H9 (cell line): ENCODE results near the gene SPTBN4. TPM values are rescaled to one million over a fixed set of nuclear protein-coding genes. Genes with fewer than 3 reads are reported as not detected.

ENCODE experiments used
- DNase-seq: peaks from one replicate; pipeline ENCODE4 v3.0.0-alpha.2; 2017
- H2AFZ ChIP-seq: one replicate; pipeline ENCODE4 v1.6.1; 2013; ENCODE audit warnings: mild to moderate bottlenecking, low read length, control low read depth, moderate library complexity
- H2AK5ac ChIP-seq: 2 replicates; pipeline ENCODE4 v1.6.1; 2013; ENCODE audit warnings: low read length, control low read depth, mixed read lengths; ENCODE audit not compliant: insufficient read length
- H2BK120ac ChIP-seq: one replicate; pipeline ENCODE4 v1.6.1; 2013; ENCODE audit warnings: low read depth, mild to moderate bottlenecking, low read length, control low read depth, inconsistent platforms; ENCODE audit not compliant: poor library complexity, severe bottlenecking
- H2BK12ac ChIP-seq: 2 replicates; pipeline ENCODE4 v1.6.1; 2013; ENCODE audit warnings: low read length, control low read depth, mixed read lengths, low read depth; ENCODE audit not compliant: insufficient read length
- H2BK15ac ChIP-seq: 2 replicates; pipeline ENCODE4 v1.6.1; 2013; ENCODE audit warnings: low read depth, low read length, control low read depth
- H2BK20ac ChIP-seq: one replicate; pipeline ENCODE4 v1.6.1; 2013; ENCODE audit warnings: low read depth, mild to moderate bottlenecking, low read length, control low read depth, inconsistent platforms; ENCODE audit not compliant: poor library complexity, severe bottlenecking
- H2BK5ac ChIP-seq: 2 replicates; pipeline ENCODE4 v1.6.1; 2013; ENCODE audit warnings: low read length, control low read depth, mixed read lengths; ENCODE audit not compliant: insufficient read length
- H3K14ac ChIP-seq: 2 replicates; pipeline ENCODE4 v1.6.1; 2013; ENCODE audit warnings: low read length, control low read depth; ENCODE audit not compliant: insufficient read depth
- H3K18ac ChIP-seq: 2 replicates; pipeline ENCODE4 v1.6.1; 2013; ENCODE audit warnings: low read depth, mild to moderate bottlenecking, mixed read lengths, low read length, control low read depth; ENCODE audit not compliant: insufficient read length
- H3K23ac ChIP-seq: 2 replicates; pipeline ENCODE4 v1.6.1; 2013; ENCODE audit warnings: low read length, control low read depth, mixed read lengths, low read depth; ENCODE audit not compliant: insufficient read length
- H3K23me2 ChIP-seq: 2 replicates; pipeline ENCODE4 v1.6.1; 2013; ENCODE audit warnings: low read depth, mild to moderate bottlenecking, mixed read lengths, low read length, control low read depth; ENCODE audit not compliant: insufficient read length, poor library complexity, severe bottlenecking
- H3K27ac ChIP-seq: 2 replicates; pipeline ENCODE4 v1.5.1; 2013; ENCODE audit warnings: low read length, control low read depth, mixed read lengths, low read depth; ENCODE audit not compliant: insufficient read length
- H3K27me3 ChIP-seq: 2 replicates; pipeline ENCODE4 v1.6.1; 2013; ENCODE audit warnings: low read length, control low read depth, inconsistent platforms; ENCODE audit not compliant: insufficient read depth
- H3K4ac ChIP-seq: 2 replicates; pipeline ENCODE4 v1.6.1; 2013; ENCODE audit warnings: low read depth, mild to moderate bottlenecking, control low read depth, inconsistent platforms, low read length, moderate library complexity
- H3K4me1 ChIP-seq: 2 replicates; pipeline ENCODE4 v1.6.1; 2013; ENCODE audit warnings: low read length, control low read depth, inconsistent platforms; ENCODE audit not compliant: insufficient read depth
- H3K4me2 ChIP-seq: 2 replicates; pipeline ENCODE4 v1.6.1; 2013; ENCODE audit warnings: low read length, control low read depth, mixed read lengths; ENCODE audit not compliant: insufficient read length, insufficient read depth
- H3K56ac ChIP-seq: 2 replicates; pipeline ENCODE4 v1.6.1; 2013; ENCODE audit warnings: low read depth, mild to moderate bottlenecking, mixed read lengths, low read length, control low read depth; ENCODE audit not compliant: insufficient read length
- H3K79me1 ChIP-seq: 2 replicates; pipeline ENCODE4 v1.6.1; 2013; ENCODE audit warnings: low read depth, mild to moderate bottlenecking, moderate library complexity, low read length, control low read depth, inconsistent platforms; ENCODE audit not compliant: insufficient read depth, poor library complexity, severe bottlenecking
- H3K79me2 ChIP-seq: 2 replicates; pipeline ENCODE4 v1.6.1; 2013; ENCODE audit warnings: low read length, control low read depth, inconsistent platforms; ENCODE audit not compliant: insufficient read depth
- H3K9ac ChIP-seq: 2 replicates; pipeline ENCODE4 v1.6.1; 2013; ENCODE audit warnings: low read length, control low read depth, mixed read lengths; ENCODE audit not compliant: insufficient read length; ENCODE audit errors: extremely low read depth
- H3K9me3 ChIP-seq: one replicate; pipeline ENCODE4 v1.6.1; 2013; ENCODE audit warnings: low read depth, low read length, inconsistent platforms; ENCODE audit not compliant: control insufficient read depth
- H3T11ph ChIP-seq: one replicate; pipeline ENCODE4 v1.6.1; 2013; ENCODE audit warnings: mild to moderate bottlenecking, low read length, control low read depth, inconsistent platforms
- H4K20me1 ChIP-seq: one replicate; pipeline ENCODE4 v1.6.1; 2013; ENCODE audit not compliant: control insufficient read depth, insufficient read length, insufficient read depth
- H4K5ac ChIP-seq: 2 replicates; pipeline ENCODE4 v1.6.1; 2013; ENCODE audit warnings: low read depth, mild to moderate bottlenecking, mixed read lengths, low read length, control low read depth; ENCODE audit not compliant: insufficient read length
- H4K8ac ChIP-seq: replicated peaks from 2 replicates; pipeline ENCODE4 v1.6.1; 2013; ENCODE audit warnings: low read length, control low read depth, mixed read lengths, low read depth; ENCODE audit not compliant: insufficient read length
- H4K91ac ChIP-seq: 2 replicates; pipeline ENCODE4 v1.6.1; 2013; ENCODE audit warnings: low read depth, mild to moderate bottlenecking, moderate library complexity, mixed read lengths, low read length, control low read depth; ENCODE audit not compliant: insufficient read length
- H3K27ac Mint-ChIP-seq, 3 experiments: 2 replicates in 2 of 3; 3 replicates in 1 of 3; pipeline ENCODE4 v1.8.0; 2020 to 2021; ENCODE audit warnings: mixed read lengths in 3 of 3, mild to moderate bottlenecking in 1 of 3, moderate library complexity in 1 of 3
- H3K27me3 Mint-ChIP-seq: 2 replicates; pipeline ENCODE4 v1.8.0; 2021; ENCODE audit warnings: low read depth, mild to moderate bottlenecking, moderate library complexity, mixed read lengths
- H3K36me3 Mint-ChIP-seq, 3 experiments: 2 replicates in 2 of 3; 3 replicates in 1 of 3; pipeline ENCODE4 v1.8.0; 2020 to 2021; ENCODE audit warnings: low read depth in 3 of 3, mixed read lengths in 3 of 3; ENCODE audit not compliant: insufficient read depth in 1 of 3
- H3K4me1 Mint-ChIP-seq, 2 experiments: 2 replicates each; pipeline ENCODE4 v1.8.0; 2020; ENCODE audit warnings: mixed read lengths in 2 of 2
- H3K4me3 Mint-ChIP-seq, 2 experiments: 2 replicates in 1 of 2; 3 replicates in 1 of 2; pipeline ENCODE4 v1.8.0; 2020 to 2021; ENCODE audit warnings: mild to moderate bottlenecking in 2 of 2, mixed read lengths in 2 of 2, moderate library complexity in 1 of 2
- H3K9me3 Mint-ChIP-seq, 2 experiments: 2 replicates in 1 of 2; 3 replicates in 1 of 2; pipeline ENCODE4 v1.8.0; 2020; ENCODE audit warnings: mild to moderate bottlenecking in 2 of 2, mixed read lengths in 2 of 2, moderate library complexity in 1 of 2
- WGBS: extraction: QIAGEN DNeasy Blood & Tissue Kit; methylation state at CpG from one replicate; pipeline ENCODE4 v1.1.7; 2013; ENCODE audit warnings: missing lambda C conversion rate, low lambda C conversion rate, mixed read lengths; ENCODE audit not compliant: insufficient read length; ENCODE audit errors: extremely low coverage; 5-methylcytosine and 5-hydroxymethylcytosine counted together
- total RNA-seq: library from RNA; stranded (reverse); gene quantifications from 2 replicates; pipeline ENCODE4 v1.2.1, GENCODE V29; 2021
- TF ChIP-seq, protein P1 (sequence below): fragments of 200-600 bp; sonication (generic); conservative IDR thresholded peaks from 3 replicates; pipeline ENCODE4 v1.8.0; 2021; ENCODE audit warnings: antibody characterized with exemption, mild to moderate bottlenecking

Gene SPTBN4
- total RNA-seq, 1 experiment from 2014 or later = 2.9 TPM

DNA sequence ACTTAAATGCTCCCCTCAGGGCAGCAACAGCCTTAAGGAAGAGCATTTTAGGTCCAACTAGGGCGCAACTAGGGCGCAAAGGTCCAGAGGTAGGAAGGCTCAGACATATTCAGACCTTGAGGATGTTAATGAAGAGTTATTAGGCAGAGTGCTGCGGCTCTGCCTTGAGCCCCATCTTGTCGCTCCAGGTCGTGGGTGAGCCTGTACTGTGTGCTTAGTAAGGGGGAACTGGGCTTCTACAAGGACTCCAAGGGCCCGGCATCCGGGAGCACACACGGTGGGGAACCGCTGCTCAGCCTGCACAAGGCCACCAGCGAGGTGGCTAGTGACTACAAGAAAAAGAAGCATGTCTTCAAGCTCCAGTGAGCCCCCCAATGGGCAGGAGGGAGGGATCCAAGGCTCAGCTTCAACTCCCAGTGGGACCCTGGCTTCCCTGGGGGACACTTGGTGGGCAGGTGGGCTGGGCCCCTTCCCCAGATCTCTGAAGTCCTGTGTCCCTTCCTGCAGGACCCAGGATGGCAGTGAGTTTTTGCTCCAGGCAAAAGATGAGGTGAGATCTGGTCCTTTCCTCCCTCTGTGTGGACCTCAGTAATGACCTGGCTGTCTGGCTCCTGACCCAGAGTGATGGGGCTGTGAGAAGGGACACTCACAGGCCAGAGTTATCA is 105.2 kb downstream of the SPTBN4 start:
- no peak overlapping the region for H2BK12ac ChIP-seq
- no peak overlapping the region for H3K9ac ChIP-seq
- Mint-ChIP-seq H3K36me3 (no peaks in the 10 kb centered on the region; a peak in 1 of 7 replicates), H3K4me1 (peaks cover 15 to 22% of the 10 kb centered on the region in 2 experiments), H3K9me3 (peaks cover 0 to 7% of the 10 kb centered on the region in 2 experiments; a peak in 1 of 5 replicates), H3K27ac (no peak overlapping the region), H3K27me3 (peaks cover 37% of the 10 kb centered on the region), H3K4me3 (peak overlapping the region in 1 of 2 experiments; percentile 79; a peak in 1 of 5 replicates)
- H2AK5ac ChIP-seq = no peak overlapping the region
- H3K27me3 ChIP-seq = peaks cover 25% of the 10 kb centered on the region
- H4K8ac ChIP-seq = no peak overlapping the region
- no peak overlapping the region for H3K4me2 ChIP-seq
- H2BK20ac ChIP-seq = no peak overlapping the region
- TF ChIP-seq, protein P1, sequence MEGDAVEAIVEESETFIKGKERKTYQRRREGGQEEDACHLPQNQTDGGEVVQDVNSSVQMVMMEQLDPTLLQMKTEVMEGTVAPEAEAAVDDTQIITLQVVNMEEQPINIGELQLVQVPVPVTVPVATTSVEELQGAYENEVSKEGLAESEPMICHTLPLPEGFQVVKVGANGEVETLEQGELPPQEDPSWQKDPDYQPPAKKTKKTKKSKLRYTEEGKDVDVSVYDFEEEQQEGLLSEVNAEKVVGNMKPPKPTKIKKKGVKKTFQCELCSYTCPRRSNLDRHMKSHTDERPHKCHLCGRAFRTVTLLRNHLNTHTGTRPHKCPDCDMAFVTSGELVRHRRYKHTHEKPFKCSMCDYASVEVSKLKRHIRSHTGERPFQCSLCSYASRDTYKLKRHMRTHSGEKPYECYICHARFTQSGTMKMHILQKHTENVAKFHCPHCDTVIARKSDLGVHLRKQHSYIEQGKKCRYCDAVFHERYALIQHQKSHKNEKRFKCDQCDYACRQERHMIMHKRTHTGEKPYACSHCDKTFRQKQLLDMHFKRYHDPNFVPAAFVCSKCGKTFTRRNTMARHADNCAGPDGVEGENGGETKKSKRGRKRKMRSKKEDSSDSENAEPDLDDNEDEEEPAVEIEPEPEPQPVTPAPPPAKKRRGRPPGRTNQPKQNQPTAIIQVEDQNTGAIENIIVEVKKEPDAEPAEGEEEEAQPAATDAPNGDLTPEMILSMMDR = no peak
- H3K18ac ChIP-seq = no peak overlapping the region
- H2AFZ ChIP-seq = no peak overlapping the region
- H3K79me2 ChIP-seq = no peaks in the 10 kb centered on the region
- DNase-seq = no peak
- no peak overlapping the region for H2BK120ac ChIP-seq
- no peak overlapping the region for H3K27ac ChIP-seq
- no peaks in the 10 kb centered on the region for H3K9me3 ChIP-seq
- no peak overlapping the region for H4K5ac ChIP-seq
- H3K23me2 ChIP-seq = peaks cover 9% of the 10 kb centered on the region
- H3T11ph ChIP-seq = no peak overlapping the region
- no peak overlapping the region for H3K14ac ChIP-seq
- H3K79me1 ChIP-seq = no peaks in the 10 kb centered on the region
- no peak overlapping the region for H2BK15ac ChIP-seq
- H3K56ac ChIP-seq = no peak overlapping the region
- H3K4me1 ChIP-seq = peaks cover 3% of the 10 kb centered on the region; the same call in 1 of the 2 replicates
- H4K20me1 ChIP-seq = no peaks in the 10 kb centered on the region
- H2BK5ac ChIP-seq = no peak overlapping the region
- no CpG with 5 or more reads among the region's 10 CpGs for WGBS
- H4K91ac ChIP-seq = no peak overlapping the region
- H3K23ac ChIP-seq = no peak overlapping the region
- H3K4ac ChIP-seq = no peak overlapping the region
